Measurements from ENCODE around the gene MESD. TPM values are rescaled to one million over a fixed set of nuclear protein-coding genes. Genes with fewer than 3 reads are reported as not detected.
A peak's percentile ranks its signal among the peaks of the same experiment; 100 is the strongest.

The MESD gene
- total RNA-seq, 6 experiments from 2014 or later: 10.8 to 16.7 (median 14.6) TPM

DNA sequence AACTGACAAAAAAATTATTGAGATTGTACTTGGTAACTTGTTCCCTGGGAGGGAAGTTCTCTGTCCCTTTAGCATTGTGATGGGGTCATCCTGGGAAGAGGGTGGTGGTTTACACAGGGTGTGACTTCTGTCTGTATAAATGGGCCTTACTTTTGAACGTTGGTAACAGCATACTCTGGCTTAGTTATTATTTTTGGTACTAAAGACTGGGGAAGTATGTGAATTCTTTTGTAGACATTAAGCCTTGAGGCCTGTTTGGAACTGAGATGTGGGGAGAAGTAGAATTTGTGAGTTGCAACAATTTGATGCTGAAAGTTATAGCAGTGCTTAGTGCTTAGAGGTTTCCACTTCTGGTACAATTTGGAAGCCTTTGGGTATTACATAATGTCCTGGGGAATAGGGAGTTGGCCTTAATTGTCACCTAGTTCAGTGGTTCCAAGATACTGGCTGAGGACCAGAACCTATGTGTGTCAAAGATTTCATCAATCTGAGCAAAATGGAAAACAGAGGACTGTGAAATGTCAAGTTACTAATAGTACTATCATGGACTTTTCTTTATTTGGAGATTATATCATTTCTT, 27.0 kb upstream of the MESD start:
- Histone ChIP-seq H3K27me3 (no peaks in the 10 kb centered on the region), H3K27ac (no peak overlapping the region), H3K4me3 (no peak overlapping the region), H3K36me3 (no peaks in the 10 kb centered on the region), H3K9me3 (no peaks in the 10 kb centered on the region), H3K4me1 (peaks cover 0 to 12% (median 5%) of the 10 kb centered on the region in 4 donors)
- intact Hi-C loops (cut with DNase I): no loop called here
- ATAC-seq (no peak), DNase-seq (no peak)
- WGBS (ENCODE audit: insufficient coverage, low coverage, low lambda C conversion rate, missing lambda C conversion rate): 21% methylated on average over 1 of the region's 1 CpG
- no peak for TF ChIP-seq POLR2A (IDR thresholded peaks at IDR 0.05)

DNA sequence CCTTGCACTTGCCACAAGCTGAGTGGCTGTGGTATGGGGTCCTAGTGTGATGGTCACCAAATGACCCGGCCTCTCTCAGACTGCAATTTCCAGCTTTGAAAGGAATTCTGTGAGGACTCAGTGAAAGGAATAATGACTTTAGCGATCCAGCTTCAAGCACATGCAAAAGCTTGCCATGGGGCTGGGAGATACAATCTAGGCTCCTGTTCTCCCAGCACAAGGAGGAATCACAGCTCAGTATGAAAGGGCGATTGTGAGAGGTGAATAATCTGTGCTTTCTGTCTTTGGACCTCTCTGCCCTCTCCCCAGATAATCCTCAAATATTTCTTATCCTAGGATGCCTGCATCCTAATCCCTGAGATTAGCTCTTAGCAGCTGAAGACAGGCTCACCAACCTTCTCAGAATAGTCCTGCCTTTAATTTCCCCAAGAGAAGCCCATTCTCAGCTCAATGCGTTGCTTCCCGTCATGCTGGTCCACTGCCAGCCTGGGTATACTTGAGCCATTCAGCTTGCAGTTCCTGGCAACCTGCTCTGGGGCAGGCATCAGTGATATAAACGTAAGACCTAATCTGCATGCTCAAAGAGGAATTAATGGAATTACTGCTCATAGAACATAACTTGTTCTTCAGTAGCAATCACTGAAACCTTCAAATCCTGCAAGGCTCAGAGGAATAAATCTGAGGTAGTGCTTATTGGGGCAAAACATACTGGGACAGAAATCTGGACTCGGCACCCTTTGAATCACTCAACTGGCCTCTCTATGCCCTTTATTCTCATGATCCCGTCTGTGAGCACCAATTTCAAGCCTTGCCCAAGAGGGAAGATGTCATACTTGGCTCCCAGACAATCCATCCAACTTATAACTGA, 26.2 kb upstream of the MESD start:
- Histone ChIP-seq H3K27ac (no peak overlapping the region), H3K4me3 (no peak overlapping the region), H3K27me3 (no peaks in the 10 kb centered on the region), H3K36me3 (no peaks in the 10 kb centered on the region), H3K9me3 (no peaks in the 10 kb centered on the region), H3K4me1 (peaks cover 0 to 12% (median 5%) of the 10 kb centered on the region in 4 donors)
- intact Hi-C loops (cut with DNase I): no loop called here
- ATAC-seq: no peak
- TF ChIP-seq CTCF (IDR thresholded peaks at IDR 0.05) (no peak), POLR2A (IDR thresholded peaks at IDR 0.05) (no peak)
- DNase-seq: no peak
- WGBS (ENCODE audit: insufficient coverage, low coverage, low lambda C conversion rate, missing lambda C conversion rate): 67% methylated on average over 7 of the region's 8 CpGs

- intact Hi-C loops (cut with DNase I): no loop called here
- no peaks in the 10 kb centered on the region for H3K9me3 ChIP-seq
- 100% methylated on average over 7 of the region's 9 CpGs for WGBS (ENCODE audit: insufficient coverage, low coverage, low lambda C conversion rate, missing lambda C conversion rate)
- TF ChIP-seq POLR2A (IDR thresholded peaks at IDR 0.05) (no peak), CTCF (IDR thresholded peaks at IDR 0.05) (no peak)
- H3K36me3 ChIP-seq: no peaks in the 10 kb centered on the region
- H3K27ac ChIP-seq: no peak overlapping the region
- H3K27me3 ChIP-seq: no peaks in the 10 kb centered on the region
- H3K4me1 ChIP-seq: peaks cover 0 to 12% (median 5%) of the 10 kb centered on the region in 4 donors
- DNase-seq (no peak), ATAC-seq (no peak)
- no peak overlapping the region for H3K4me3 ChIP-seq
Observed at GRCh38 chr15:81014446-81015093, 25.0 kb upstream of the MESD start.

DNA sequence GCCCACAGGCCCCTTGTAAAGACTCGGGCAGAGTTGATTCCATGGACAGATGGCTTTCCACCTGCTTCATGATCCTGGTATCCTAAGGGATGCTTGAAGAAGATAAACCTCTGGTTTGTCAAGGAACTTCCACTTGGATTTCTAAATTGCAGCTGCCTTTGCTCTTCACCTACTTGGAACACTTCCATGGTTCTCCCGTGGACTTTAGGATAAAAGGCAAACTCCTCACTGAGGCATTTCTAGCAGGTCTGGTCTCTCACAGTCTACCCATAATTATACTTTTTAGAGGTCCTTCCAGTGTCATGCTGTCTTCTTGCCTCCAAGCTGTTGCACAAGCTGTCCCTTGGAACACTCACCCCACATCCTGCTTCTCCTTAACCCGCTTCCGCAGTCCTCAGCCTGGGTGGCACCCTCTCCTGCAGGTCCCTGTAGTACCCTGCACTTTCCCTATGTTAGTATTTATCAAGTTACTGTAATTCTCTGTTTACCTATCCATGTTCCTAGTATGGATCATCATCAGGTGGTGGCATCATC, 23.8 kb upstream of the MESD start:
- TF ChIP-seq POLR2A (IDR thresholded peaks at IDR 0.05) (no peak), CTCF (IDR thresholded peaks at IDR 0.05) (no peak)
- ATAC-seq (peak; percentile 56 to 84 (median 66)), DNase-seq (no peak)
- intact Hi-C loops (cut with DNase I): no loop called here
- Histone ChIP-seq H3K36me3 (no peaks in the 10 kb centered on the region), H3K27me3 (no peaks in the 10 kb centered on the region), H3K4me3 (no peak overlapping the region), H3K9me3 (no peaks in the 10 kb centered on the region), H3K4me1 (peaks cover 0 to 12% (median 5%) of the 10 kb centered on the region in 4 donors), H3K27ac (no peak overlapping the region)
- WGBS (ENCODE audit: insufficient coverage, low coverage, low lambda C conversion rate, missing lambda C conversion rate): 70% methylated on average over 4 of the region's 4 CpGs

Data from right lobe of liver (tissue), 6 donors.